Astrocyte of the spinal cord (primary cell): Measurements from ENCODE around the gene UNC80.

Experiments
- DNase-seq: peaks from one replicate; pipeline ENCODE4 v3.0.0; 2011; ENCODE audit warnings: low read depth, low spot score
- H3K4me3 ChIP-seq: 2 replicates; pipeline ENCODE4 v1.5.1; 2011; ENCODE audit warnings: low read depth, mild to moderate bottlenecking, low read length, moderate library complexity
- CTCF ChIP-seq: IDR thresholded peaks from 2 replicates; pipeline ENCODE4 v1.5.1; 2012; ENCODE audit warnings: low read depth, mild to moderate bottlenecking, low read length, inconsistent platforms
- in situ Hi-C: cut with HindIII; loops from 2 replicates; pipeline ENCODE4 v1.10.0; 2017; ENCODE audit warnings: low sequenced_read_pairs

The UNC80 gene

GRCh38 chr2:209960676-209961630 is 189.3 kb downstream of the UNC80 start:
- no peak overlapping the region for H3K4me3 ChIP-seq
- in situ Hi-C loops = no loop called here
- peak; percentile 89 for DNase-seq
- peak; percentile 74 for TF ChIP-seq CTCF

- H3K4me3 ChIP-seq = no peak overlapping the region
- no peak for DNase-seq
- no peak for TF ChIP-seq CTCF
- in situ Hi-C loops = no loop called here
These were observed 194.1 kb downstream of the UNC80 start for GRCh38 chr2:209965723-209966122.

- no peak for TF ChIP-seq CTCF
- no peak overlapping the region for H3K4me3 ChIP-seq
- no peak for DNase-seq
- in situ Hi-C loops = no loop called here
These were observed 198.1 kb downstream of the UNC80 start for GRCh38 chr2:209969692-209970091.

GRCh38 chr2:209970271-209970670 is 198.6 kb downstream of the UNC80 start:
- in situ Hi-C loops = no loop called here
- H3K4me3 ChIP-seq = no peak overlapping the region
- DNase-seq = no peak
- TF ChIP-seq CTCF = no peak

GRCh38 chr2:209970711-209971110 is 199.1 kb downstream of the UNC80 start:
- in situ Hi-C loops = no loop called here
- no peak for TF ChIP-seq CTCF
- no peak overlapping the region for H3K4me3 ChIP-seq
- DNase-seq = no peak

- in situ Hi-C loops = no loop called here
- no peak for TF ChIP-seq CTCF
- no peak overlapping the region for H3K4me3 ChIP-seq
- no peak for DNase-seq
These were observed 201.7 kb downstream of the UNC80 start for GRCh38 chr2:209973328-209973727.
